GM03348 (cell line): Measurements from ENCODE around the gene UNC13A.
"Not testable (repeated sequence)": the region's sequence is repeated elsewhere in the genome, so short reads cannot be mapped to it uniquely, and the experiment has no call there.

ENCODE experiments used
- DNase-seq: peaks from one replicate; pipeline ENCODE4 v3.0.0; 2012; ENCODE audit warnings: low spot score

The UNC13A gene

DNA sequence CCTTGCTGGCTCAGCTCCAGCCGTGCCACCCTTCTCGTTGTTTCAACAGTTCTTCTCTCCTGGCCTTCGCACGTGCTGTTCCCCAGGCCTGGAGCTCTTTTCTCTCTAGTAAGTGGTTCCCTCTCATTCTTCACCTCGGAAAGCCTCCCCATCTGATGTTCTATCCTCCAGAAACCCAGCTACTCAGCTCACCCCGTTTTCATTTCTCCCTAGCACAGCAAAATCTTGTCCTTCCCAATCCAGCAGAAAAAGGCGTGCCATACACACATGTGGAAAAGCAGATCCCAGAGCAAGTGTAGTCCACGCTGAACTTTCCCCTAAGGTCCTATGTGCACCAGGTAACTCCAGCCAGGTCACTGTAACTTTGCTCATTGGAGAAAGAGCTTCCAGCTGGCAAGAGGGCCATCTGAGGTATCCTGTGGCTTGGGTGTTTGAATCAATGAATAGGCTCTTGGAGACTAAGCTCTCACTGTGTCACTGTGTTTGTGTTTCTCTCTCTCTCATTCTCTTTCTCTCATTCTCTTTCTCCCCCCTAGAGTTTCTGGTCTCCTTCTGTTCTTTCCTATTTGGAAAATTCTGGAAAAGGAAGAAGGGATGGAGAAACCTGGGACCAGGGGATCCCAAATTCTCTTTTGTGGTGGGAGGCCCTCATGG is 83.7 kb downstream of the UNC13A start:
- DNase-seq: no peak

DNA sequence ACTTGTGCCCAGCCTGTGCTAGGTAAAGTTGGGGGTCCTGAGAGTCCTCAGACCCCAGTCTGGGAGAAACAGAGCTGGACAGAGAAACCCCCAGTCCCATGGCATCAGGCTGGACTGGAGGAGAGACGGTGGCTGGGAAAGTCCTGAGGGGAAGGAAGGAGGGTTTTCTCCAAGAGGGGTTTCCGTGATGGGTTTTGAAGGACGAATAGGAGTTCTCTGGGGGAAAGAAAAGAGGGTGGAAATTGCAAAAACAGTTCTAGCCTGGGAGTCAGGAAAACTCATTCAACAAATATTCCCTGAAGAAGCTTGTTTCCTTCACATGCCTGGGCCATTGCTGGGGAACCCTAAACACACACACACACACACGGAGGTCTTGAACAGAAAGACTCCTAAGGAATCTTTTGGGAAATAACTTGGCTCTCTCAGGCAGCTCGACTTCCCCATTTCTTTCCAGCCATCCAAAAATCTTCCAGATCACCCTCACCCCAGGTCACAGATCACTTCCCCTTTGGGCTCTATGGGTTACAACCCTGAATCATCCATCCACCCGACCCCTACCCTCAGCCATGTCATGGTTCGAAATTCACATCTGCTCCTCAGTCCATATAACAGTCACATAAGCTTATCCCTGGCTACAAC is 85.2 kb downstream of the UNC13A start:
- no peak for DNase-seq

DNA sequence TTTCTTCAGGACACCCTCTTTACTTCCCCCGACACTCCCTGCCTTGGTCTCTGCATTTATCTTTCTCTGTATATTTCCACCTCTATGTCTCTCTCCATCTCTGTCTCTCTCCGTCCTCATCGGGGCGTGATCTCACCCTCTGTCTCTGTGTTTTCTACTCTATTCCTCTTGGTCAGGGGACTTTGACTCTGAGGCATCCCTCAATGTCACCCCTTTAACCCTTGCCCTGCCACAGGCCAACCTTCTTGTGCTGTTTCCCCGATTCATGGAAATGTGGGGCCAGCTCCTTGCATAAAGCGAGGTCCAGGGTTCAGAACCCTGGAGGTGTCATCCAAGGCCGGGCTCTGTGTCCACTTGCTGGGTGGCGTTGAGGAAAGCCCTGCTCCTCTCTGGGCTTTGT is 85.9 kb downstream of the UNC13A start:
- no peak for DNase-seq

DNA sequence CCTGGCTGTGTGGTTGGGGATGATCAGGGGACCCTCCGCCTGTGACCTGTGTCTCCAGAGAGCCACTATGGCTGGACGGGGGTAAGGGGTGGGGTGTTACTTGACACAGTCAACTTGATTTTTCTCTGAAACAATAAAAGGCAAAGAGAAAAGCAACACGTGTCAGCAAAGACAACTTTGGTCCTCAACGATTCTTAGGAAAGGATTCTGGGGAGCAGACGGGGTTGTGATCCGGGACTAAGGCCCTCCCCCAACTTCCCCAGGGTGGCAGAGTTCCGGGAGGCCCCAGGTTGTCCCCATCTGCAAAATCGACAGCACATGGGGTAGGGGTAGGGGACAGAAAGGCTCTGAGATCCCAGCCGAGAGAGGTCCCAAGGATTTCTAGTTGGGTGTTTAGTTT is 86.5 kb downstream of the UNC13A start:
- DNase-seq: no peak

DNA sequence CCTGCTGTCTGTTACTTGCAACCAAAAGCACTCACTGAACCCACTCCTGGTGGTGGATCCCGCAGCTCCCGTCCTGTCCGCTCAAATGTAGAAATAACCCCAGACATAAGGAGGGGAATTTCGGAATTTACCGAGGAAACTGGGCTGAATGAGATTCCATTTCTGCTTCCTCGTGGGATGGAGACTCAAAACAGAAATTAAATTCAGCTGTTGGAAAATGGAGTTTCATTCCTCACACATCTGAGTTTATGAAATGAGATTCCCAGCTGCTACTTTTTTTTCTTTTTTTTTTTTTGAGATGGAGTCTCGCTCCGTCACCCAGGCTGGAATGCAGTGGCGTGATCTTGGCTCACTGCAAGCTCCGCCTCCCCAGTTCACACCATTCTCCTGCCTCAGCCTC is 88.4 kb downstream of the UNC13A start:
- DNase-seq: no peak

DNA sequence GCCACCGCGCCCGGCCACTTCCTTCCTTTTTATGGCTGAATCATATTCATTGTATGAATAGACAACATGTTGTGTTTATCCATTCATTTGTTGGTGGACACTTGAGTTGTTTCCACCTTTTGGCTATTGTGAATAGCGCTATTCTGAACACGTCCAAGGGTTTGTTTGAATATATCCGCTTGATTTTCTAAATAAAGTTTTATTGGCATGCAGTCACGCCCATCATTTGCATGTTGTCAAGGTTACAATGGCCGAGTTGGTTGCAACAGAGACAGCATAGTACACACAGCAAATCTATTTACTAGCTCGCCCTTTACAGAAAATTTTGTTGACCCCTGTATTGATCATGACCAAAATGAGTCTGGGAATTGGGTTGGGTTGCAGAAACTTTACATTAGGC is 89.2 kb downstream of the UNC13A start:
- DNase-seq: no peak

DNA sequence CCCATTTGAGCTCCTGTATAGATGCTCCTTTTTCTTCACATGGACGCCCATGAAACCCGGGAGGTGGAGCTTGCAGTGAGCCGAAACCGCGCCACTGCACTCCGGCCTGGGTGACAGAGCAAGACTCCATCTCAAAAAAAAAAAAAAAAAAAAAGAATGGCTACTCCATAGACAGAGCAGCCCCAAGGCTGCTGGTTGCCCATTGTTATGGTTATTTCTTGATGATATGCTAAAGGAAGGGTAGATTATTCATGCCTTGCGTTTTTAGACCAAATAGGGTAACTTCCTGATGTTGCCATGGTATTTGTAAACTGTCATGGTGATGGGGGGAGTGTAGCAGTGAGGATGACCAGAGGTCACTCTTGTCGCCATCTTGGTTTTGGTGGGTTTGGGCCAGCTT is 90.1 kb downstream of the UNC13A start:
- not testable (repeated sequence) for DNase-seq

DNA sequence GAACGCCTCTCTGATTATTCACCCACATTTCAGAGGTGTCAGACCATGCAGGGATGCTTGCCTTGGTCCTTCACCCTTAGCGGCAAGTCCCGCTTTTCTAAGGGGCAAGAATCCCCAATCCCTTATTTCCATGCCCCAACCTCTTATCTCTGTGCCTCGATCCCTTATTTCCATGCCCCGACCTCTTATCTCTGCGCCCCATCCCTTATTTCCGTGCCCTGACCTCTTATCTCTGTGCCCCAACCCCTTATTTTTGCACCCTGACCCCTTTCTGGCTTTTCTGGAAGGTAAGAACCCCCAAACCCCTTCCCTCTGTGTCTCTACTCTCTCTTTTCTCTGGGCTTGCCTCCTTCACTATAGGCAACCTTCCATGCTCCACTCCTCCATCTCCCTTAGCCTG is 93.9 kb downstream of the UNC13A start:
- DNase-seq: not testable (repeated sequence)

DNA sequence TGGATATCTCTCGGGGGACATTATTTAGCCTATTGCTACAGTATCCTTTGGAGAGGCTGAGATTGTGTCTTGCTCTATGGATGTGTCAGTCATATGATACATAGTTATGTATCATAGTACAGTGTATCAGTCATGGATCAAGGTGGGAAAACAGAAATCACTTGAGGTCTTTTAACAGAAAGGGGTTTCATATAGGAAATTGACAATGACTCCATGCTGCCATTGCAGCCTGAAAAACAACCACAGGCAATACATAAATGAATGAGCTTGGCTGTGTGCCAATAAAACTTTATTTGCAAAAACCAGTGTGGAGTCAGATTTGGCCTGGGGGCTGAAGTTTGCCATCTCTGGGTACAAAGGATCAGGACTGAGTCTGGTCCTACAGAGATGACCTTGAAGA is 97.3 kb downstream of the UNC13A start:
- DNase-seq: no peak

DNA sequence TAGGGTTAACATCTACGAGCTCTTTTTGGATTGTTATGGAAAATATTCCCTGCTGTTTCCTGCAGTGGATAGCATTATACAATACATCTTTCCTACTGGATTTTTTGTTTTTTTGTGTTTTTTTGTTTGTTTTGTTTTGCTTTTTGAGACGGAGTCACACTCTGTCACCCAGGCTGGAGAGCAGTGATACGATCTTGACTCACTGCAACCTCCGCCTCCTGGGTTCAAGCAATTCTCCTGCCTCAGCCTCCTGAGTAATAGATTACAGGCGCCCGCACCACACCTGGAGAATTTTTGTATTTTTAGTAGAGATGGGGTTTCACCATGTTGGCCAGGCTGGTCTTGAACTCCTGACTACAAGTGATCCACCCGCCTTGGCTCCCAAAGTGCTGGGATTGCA is 102.8 kb downstream of the UNC13A start:
- not testable (repeated sequence) for DNase-seq

DNA sequence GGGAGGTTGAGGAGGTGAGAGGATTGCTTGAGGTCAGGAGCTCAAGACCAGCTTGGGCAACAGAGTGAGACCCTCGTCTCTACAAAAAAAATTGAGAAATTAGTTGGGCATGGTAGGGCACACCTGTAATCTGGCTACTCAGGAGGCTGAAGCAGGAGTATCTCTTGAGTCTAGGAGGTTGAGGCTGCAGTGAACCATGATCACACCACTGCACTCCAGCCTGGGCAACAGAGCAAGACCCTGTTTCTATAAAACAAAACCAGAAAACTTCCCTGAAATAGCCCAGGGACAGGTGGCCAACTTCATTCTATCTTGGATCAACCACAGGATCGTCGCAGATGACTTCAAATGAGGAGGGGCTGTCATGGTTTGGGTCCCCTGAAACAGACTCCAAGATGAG is 104.0 kb downstream of the UNC13A start:
- DNase-seq: no peak

DNA sequence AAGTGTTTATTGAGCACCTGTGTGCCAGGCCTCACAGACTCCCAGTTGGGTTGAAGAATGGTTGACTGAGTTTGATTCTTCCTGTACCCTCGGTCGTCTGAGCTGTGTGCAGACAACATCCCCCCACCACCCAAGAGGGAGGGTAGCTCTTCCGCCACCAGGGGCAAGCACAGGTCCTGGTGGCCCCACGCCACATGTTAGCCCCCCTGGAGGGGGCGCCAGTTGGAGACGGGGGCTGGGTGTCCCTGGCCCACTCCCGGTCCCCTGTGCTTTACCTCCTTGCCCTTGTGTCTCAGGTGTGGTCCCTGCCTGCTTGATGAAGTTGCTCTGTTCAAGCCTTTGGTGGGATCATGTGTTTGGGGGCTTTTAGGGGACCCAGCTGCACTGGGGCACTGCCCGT is 105.5 kb downstream of the UNC13A start:
- no peak for DNase-seq

DNA sequence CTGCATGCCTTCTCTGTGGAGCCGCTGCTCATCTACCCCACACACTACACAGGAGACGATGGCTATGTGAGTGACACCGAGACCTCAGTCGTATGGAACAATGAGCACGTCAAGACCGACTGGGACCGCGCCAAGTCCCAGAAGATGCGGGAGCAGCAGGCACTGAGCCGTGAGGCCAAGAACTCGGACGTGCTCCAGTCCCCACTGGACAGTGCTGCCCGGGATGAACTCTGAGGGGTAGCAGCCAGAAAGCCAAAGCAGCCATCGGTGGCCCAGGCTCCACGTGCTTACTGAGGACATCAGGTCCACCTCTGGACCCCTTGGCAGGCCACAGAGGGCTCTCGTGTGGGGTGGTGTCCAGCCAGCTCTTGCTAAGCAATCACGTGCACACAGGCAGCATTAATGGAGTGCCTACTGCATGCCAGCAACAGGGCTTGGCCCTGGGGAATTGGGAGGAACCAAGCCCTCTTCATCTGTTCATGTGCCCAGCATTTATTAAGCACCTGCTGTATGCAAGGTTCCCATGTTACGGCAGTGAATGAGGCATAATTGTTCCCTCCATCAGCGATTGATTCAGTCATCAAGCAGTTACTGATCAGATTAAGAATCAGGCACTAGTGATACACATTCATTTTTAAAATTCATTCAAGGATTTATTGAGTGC is 106.8 kb downstream of the UNC13A start:
- no peak for DNase-seq

DNA sequence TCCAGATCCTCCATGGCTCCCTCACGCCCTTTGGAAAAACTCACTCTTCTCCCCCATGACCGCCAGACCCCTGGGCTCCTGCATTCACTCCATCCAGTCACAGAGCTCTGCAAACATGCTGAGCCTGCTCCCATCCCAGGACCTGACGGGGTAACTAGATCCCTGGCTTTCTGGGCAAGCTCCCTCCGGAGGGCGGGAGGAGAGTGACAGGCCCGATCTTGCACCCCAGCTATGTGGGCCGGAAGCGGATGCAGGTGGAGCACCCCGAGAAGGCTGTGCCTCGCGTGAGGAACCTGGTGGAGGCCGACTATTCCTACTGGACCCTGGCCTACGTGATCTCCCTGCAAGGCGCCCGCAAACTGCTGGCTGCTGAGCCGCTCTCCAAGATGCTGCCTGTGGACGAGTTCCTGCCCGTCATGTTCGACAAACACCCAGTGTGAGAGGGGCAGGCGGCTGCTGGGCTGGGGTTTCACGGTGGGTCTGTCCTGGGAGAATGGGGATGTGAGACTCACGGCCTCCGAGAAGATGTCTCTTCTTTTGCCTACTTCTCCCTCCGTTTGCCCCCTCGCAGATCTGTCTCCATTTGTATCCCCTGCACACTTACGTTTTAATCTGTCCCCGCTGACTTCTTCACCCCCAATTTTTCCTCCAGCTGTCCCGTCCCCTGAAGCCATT is 107.5 kb downstream of the UNC13A start:
- DNase-seq: no peak

DNA sequence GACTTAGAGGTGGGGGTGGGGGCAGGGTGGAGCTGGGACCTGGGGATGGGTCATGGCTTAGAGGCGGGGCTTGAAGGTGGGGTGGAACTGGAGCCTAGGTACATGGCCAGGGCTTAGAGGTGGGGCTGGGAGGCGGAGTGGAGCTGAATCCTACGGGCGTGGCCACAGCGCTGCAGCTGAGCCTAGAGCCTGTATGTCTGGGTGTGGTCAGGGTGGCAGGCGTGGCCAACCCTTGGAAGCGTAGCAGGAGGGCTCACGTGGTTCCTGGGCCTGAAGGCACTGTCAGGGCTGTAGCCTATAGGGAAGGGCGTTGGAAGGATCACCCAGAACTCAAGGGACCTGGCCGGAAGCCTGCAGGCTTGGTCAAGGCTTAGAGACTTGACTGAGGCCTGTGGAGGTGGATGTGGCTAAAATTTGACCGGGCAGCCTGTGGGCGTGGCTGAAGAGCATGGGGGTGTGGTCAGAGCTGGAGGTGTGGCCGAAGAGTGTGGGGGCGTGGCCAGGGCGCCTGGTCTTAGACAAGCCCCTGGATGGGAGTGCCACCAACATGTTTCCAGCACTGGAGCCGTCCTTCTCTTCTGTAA is 108.4 kb downstream of the UNC13A start:
- DNase-seq: peak; percentile 81

DNA sequence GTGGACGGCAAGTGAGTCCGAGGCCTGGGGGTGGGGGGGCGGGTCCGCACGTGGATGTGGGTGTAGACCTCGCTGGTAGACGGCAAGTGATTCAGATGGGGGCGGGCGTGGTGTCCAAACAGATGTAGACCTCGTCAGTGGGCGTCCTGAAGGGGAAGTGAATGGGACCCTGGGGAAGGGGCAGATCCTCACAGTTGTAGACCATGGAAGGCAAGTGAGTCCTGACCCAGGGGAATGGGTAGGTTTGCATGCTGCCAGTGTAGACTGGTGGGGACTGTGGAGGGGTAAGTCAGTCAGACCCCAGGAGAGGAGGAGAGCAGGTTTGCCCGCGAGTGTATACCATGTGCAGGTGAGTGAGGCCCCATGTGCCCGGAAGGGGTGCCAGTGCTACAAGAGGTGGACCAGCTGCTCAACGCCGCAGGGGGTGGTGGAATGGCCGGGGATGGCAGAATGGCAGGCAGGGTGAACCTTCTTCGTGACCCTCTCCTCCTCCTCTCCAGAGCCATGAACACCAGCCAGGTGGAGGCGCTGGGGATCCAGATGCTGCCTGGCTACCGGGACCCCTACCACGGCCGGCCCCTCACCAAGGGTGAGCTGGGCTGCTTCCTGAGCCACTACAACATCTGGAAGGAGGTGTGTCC is 110.6 kb downstream of the UNC13A start:
- DNase-seq: no peak

DNA sequence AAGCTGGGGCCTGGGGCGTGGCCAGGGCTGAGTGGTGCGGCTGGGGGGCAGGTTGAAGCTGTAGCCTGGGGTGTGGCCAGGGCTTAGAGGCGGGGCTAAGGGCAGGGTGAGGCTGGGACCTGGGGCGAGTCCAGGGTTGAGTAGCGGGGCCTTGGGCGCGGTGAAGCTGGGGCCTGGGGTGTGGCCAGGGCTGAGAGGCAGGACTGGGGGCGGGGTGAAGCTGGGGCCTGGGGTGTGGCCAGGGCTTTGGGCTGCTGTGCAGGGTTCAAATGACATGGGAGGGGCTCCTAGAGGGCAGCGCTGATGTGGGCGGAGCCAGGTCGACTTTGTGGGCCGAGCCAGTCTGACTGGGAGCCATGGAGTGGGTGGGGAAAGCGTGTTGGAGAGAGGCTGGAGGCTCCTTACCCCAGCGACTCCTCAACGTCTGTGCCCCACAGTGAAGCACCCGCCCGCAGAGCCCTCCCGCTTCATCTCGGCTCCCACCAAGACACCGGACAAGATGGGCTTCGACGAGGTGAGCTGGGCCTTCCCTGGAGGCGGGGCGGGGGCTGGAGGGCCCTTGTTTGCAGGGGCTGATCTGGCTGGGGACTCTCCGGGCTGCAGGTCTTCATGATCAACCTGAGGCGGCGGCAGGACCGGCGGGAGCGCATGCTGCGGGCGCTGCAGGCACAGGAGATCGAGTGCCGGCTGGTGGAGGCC is 111.2 kb downstream of the UNC13A start:
- peak; percentile 55 for DNase-seq

DNA sequence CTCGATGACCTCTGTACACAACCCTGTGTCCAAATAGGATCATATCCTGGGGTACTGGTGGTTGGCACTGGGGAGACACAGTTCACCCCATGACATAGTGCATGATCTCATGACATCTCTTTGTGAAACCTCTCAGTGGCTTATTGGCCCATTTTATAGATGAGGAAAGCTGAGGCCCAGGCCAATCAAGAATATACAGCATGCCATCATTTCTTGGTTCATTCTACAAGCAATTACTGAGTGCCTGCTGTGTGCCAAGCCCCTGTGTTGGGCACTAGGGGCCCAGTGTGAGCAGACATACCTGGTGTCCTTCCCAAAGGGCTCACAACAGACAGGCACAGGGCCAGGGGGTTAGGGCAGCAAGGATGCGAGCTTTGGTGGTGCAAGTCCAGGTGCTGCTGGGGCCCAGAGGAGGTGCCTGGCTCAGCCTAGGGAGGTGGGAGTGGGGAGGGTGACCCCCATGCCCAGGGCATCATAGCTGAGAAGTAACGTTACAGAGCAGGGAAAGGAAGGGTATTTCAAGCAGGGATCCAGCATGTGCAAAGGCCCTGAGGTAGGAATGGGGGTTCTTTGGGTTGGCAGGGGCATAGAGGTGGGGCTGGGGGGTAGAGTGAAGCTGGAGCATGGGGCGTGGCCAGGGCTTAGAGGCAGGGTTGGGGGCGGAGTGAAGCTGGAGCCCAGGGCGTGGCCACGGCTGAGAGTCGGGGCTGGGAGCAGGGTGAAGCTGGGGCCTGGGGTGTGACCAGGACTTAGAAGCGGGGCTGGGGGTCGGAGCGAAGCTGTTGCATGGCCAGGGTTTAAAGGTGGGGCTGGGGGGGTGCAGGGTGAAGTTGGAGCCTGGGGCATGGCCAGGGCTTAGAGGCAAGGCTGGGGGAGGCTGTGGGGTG is 112.0 kb downstream of the UNC13A start:
- DNase-seq: no peak

DNA sequence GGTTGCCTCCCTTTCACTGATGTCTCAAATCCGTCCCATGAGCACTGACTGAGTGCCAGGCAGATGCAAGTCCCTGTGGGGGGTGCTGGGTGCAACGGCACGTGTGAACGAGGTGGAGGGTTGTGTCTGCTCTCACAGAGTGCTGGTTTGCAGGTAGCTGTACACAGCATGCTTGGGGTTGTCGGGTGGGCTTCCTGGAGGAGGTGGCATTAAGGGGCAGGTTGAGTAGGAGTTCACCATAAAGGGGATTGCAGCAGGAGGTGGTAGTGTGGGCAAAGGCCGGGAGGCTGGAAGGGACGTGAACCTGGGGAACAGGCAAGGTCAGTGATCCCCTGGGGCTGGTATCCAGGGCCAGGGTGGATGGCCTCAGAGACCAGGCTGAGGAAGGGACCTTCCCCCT is 115.5 kb downstream of the UNC13A start:
- no peak for DNase-seq

DNA sequence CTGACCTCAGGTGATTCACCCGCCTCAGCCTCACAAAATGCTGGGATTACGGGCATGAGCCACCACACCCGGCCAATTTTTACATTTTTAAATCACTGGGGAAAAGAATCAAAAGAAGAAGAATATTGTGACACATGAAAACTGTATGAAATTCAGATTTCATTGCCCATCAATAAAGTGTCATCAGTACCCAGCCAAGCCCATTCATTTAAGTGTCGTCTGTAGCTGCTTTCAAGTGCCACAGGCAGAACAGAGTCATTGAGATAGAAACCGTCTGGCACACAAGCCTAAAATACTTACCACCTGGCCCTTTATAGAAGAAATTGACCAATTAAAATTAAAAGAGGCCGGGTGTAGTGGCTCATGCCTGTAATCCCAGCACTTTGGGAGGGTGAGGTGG is 117.4 kb downstream of the UNC13A start:
- no peak for DNase-seq

DNA sequence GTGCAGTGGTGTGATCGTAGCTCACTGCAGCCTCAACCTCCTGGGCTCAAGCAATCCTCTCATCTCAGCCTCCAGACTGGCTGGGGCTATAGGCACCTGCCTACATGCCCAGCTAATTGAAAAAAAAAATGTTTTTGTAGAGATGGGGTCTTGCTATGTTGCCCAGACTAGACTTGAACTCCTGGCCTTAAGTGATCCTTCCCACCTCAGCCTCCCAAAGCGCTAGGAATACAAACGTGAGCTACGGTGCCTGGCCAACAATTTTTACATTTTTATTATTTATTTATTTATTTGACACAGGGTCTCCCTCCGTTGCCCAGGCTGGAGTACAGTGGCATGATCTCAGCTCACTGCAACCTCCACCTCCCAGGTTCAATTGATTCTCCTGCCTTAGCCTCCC is 117.9 kb downstream of the UNC13A start:
- DNase-seq: not testable (repeated sequence)
